ENCODE results near the gene ANKRD17. TPM values are rescaled to one million over a fixed set of nuclear protein-coding genes. Genes with fewer than 3 reads are reported as not detected.
A peak's percentile ranks its signal among the peaks of the same experiment; 100 is the strongest.

Gene ANKRD17
- total RNA-seq, 4 donors from 2014 or later, result 69.9 to 93.1 (median 74.3) TPM

GRCh38 chr4:73066928-73067327, 191.7 kb downstream of the ANKRD17 start:
- peak overlapping the region in 1 of 4 donors; percentile 92 for H3K27ac ChIP-seq
- H3K27me3 ChIP-seq, result no peaks in the 10 kb centered on the region
- TF ChIP-seq POLR2A (IDR thresholded peaks at IDR 0.05) (no peak), POLR2AphosphoS5 (IDR thresholded peaks at IDR 0.05) (no peak), EP300 (IDR thresholded peaks at IDR 0.05; ENCODE audit: low read depth) (no peak)
- intact Hi-C loops (cut with DNase I; ENCODE audit: low total_unique reads) (no loop called here), in situ Hi-C loops (cut with MboI; ENCODE audit: low pct_ligation_motif_present in 1 of 4, low pct_unique_long_range_greater_than_20kb in 1 of 4, low sequenced_read_pairs in 3 of 4) (loop anchor here in 2 of 4 donors (25.0 kb wide), 1 partner anchor 195 kb away; the partner anchor contains the start of gene ANKRD17 (in 2 of the 2))
- peaks cover 0 to 18% (median 0%) of the 10 kb centered on the region in 4 donors for H3K36me3 ChIP-seq
- 89 to 100% methylated on average over 1 to 2 of the region's 2 CpGs for WGBS, 2 donors (ENCODE audit: low coverage in 1 of 2)
- H3K4me1 ChIP-seq, result peaks cover 0 to 32% (median 3%) of the 10 kb centered on the region in 4 donors
- no peak overlapping the region for H3K4me3 ChIP-seq
- no peaks in the 10 kb centered on the region for H3K9me3 ChIP-seq
- DNase-seq, result no peak

- peaks cover 0 to 18% (median 0%) of the 10 kb centered on the region in 4 donors for H3K36me3 ChIP-seq
- WGBS, 2 donors (ENCODE audit: low coverage in 1 of 2), result 88 to 91% methylated on average over 3 of the region's 3 CpGs
- peaks cover 0 to 32% (median 3%) of the 10 kb centered on the region in 4 donors for H3K4me1 ChIP-seq
- H3K27ac ChIP-seq, result no peak overlapping the region
- TF ChIP-seq EP300 (IDR thresholded peaks at IDR 0.05; ENCODE audit: low read depth), result no peak
- TF ChIP-seq POLR2AphosphoS5 (IDR thresholded peaks at IDR 0.05), result no peak
- TF ChIP-seq CTCF (IDR thresholded peaks at IDR 0.05), result no peak
- TF ChIP-seq POLR2A (IDR thresholded peaks at IDR 0.05), result no peak
- intact Hi-C loops (cut with DNase I; ENCODE audit: low total_unique reads) (no loop called here), in situ Hi-C loops (cut with MboI; ENCODE audit: low pct_ligation_motif_present in 1 of 4, low pct_unique_long_range_greater_than_20kb in 1 of 4, low sequenced_read_pairs in 3 of 4) (loop anchor here in 2 of 4 donors (25.0 kb wide), 1 partner anchor 196 kb away; the partner anchor contains the start of gene ANKRD17 (in 2 of the 2))
- no peaks in the 10 kb centered on the region for H3K27me3 ChIP-seq
- H3K9me3 ChIP-seq, result no peaks in the 10 kb centered on the region
- H3K4me3 ChIP-seq, result no peak overlapping the region
- no peak for DNase-seq
Measured at GRCh38 chr4:73066445-73066844, 192.2 kb downstream of the ANKRD17 start.

GRCh38 chr4:73064536-73064935, 194.1 kb downstream of the ANKRD17 start:
- intact Hi-C loops (cut with DNase I; ENCODE audit: low total_unique reads), result no loop called here
- no peak overlapping the region for H3K27ac ChIP-seq
- H3K27me3 ChIP-seq, result no peaks in the 10 kb centered on the region
- peaks cover 0 to 35% (median 9%) of the 10 kb centered on the region in 4 donors for H3K36me3 ChIP-seq
- TF ChIP-seq EP300 (IDR thresholded peaks at IDR 0.05; ENCODE audit: low read depth) (no peak), POLR2AphosphoS5 (IDR thresholded peaks at IDR 0.05) (no peak), POLR2A (IDR thresholded peaks at IDR 0.05) (no peak)
- no peaks in the 10 kb centered on the region for H3K9me3 ChIP-seq
- no peak for DNase-seq
- WGBS, 2 donors (ENCODE audit: low coverage in 1 of 2), result 65 to 82% methylated on average over 2 to 4 of the region's 4 CpGs
- in situ Hi-C loops (cut with MboI; ENCODE audit: low pct_ligation_motif_present in 1 of 4, low pct_unique_long_range_greater_than_20kb in 1 of 4, low sequenced_read_pairs in 3 of 4), result loop anchor here in 2 of 4 donors (25.0 kb wide), 1 partner anchor 198 kb away; the partner anchor contains the start of gene ANKRD17 (in 2 of the 2)
- no peak overlapping the region for H3K4me3 ChIP-seq
- peaks cover 0 to 25% (median 3%) of the 10 kb centered on the region in 4 donors for H3K4me1 ChIP-seq

GRCh38 chr4:73055241-73055897, 203.2 kb downstream of the ANKRD17 start:
- TF ChIP-seq POLR2AphosphoS5 (IDR thresholded peaks at IDR 0.05), result no peak
- no peak for TF ChIP-seq EP300 (IDR thresholded peaks at IDR 0.05; ENCODE audit: low read depth)
- TF ChIP-seq POLR2A (IDR thresholded peaks at IDR 0.05), result no peak
- no peak for TF ChIP-seq CTCF (IDR thresholded peaks at IDR 0.05)
- Histone ChIP-seq H3K4me1 (no peaks in the 10 kb centered on the region), H3K9me3 (no peaks in the 10 kb centered on the region), H3K4me3 (no peak overlapping the region), H3K27ac (no peak overlapping the region), H3K36me3 (peaks cover 0 to 44% (median 22%) of the 10 kb centered on the region in 4 donors), H3K27me3 (no peaks in the 10 kb centered on the region)
- intact Hi-C loops (cut with DNase I; ENCODE audit: low total_unique reads) (no loop called here), in situ Hi-C loops (cut with MboI; ENCODE audit: low pct_ligation_motif_present in 1 of 4, low pct_unique_long_range_greater_than_20kb in 1 of 4, low sequenced_read_pairs in 3 of 4) (loop anchor here in 2 of 4 donors (25.0 kb wide), 1 partner anchor 207 kb away; the partner anchor contains the start of gene ANKRD17 (in 2 of the 2))
- no peak for DNase-seq
- 86 to 90% methylated on average over 2 of the region's 2 CpGs for WGBS, 2 donors (ENCODE audit: low coverage in 1 of 2)

GRCh38 chr4:73053974-73054480, 204.6 kb downstream of the ANKRD17 start:
- H3K27ac ChIP-seq, result no peak overlapping the region
- H3K4me1 ChIP-seq, result no peaks in the 10 kb centered on the region
- in situ Hi-C loops (cut with MboI; ENCODE audit: low pct_ligation_motif_present in 1 of 4, low pct_unique_long_range_greater_than_20kb in 1 of 4, low sequenced_read_pairs in 3 of 4), result loop anchor here in 2 of 4 donors (25.0 kb wide), 1 partner anchor 208 kb away; the partner anchor contains the start of gene ANKRD17 (in 2 of the 2)
- H3K27me3 ChIP-seq, result no peaks in the 10 kb centered on the region
- no peaks in the 10 kb centered on the region for H3K9me3 ChIP-seq
- no peak overlapping the region for H3K4me3 ChIP-seq
- WGBS, 2 donors (ENCODE audit: low coverage in 1 of 2), result 50 to 84% methylated on average over 1 to 2 of the region's 2 CpGs
- intact Hi-C loops (cut with DNase I; ENCODE audit: low total_unique reads), result no loop called here
- DNase-seq, result no peak
- no peak for TF ChIP-seq EP300 (IDR thresholded peaks at IDR 0.05; ENCODE audit: low read depth)
- TF ChIP-seq CTCF (IDR thresholded peaks at IDR 0.05), result no peak
- TF ChIP-seq POLR2A (IDR thresholded peaks at IDR 0.05), result no peak
- peaks cover 0 to 32% (median 16%) of the 10 kb centered on the region in 4 donors for H3K36me3 ChIP-seq

All from transverse colon (tissue), 4 donors.